ENCODE results near the gene MS4A15.
"Not testable (repeated sequence)": the region's sequence is repeated elsewhere in the genome, so short reads cannot be mapped to it uniquely, and the experiment has no call there.

DNA sequence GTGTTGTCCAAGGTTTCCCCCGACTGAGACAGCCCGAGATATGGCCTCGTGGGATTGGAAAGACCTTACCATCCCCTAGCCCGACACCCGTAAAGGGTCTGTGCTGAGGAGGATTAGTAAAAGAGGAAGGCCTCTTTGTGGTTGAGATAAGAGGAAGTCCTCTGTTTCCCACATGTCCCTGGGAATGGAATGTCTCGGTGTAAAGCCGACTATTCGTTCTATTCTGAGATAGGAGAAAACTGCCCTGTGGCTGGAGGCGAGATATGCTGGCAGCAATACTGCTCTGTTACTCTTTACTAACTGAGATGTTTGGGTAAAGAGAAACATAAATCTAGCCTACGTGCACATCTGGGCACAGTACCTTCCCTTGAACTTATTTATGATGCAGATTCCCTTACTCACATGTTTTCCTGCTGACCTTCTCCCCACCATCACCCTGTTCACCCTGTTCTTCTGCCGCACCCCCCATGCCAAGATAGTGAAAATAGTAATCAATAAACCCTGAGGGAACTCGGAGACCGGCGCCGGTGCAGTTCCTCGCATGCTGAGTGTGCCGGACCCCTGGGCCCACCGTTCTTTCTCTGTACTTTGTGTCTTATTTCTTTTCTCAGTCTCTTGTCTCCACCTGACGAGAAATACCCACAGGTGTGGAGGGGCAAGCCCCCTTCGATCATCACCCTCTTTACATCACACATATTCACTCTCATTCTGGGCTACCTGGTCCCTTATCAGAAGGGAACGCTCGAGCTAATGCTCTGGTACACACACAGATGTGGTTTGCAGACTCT, 3.0 kb downstream of the MS4A15 start:
- TF ChIP-seq, protein P1, sequence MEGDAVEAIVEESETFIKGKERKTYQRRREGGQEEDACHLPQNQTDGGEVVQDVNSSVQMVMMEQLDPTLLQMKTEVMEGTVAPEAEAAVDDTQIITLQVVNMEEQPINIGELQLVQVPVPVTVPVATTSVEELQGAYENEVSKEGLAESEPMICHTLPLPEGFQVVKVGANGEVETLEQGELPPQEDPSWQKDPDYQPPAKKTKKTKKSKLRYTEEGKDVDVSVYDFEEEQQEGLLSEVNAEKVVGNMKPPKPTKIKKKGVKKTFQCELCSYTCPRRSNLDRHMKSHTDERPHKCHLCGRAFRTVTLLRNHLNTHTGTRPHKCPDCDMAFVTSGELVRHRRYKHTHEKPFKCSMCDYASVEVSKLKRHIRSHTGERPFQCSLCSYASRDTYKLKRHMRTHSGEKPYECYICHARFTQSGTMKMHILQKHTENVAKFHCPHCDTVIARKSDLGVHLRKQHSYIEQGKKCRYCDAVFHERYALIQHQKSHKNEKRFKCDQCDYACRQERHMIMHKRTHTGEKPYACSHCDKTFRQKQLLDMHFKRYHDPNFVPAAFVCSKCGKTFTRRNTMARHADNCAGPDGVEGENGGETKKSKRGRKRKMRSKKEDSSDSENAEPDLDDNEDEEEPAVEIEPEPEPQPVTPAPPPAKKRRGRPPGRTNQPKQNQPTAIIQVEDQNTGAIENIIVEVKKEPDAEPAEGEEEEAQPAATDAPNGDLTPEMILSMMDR (IDR thresholded peaks at IDR 0.05): not testable (repeated sequence)
- not testable (repeated sequence) for TF ChIP-seq EP300 (IDR thresholded peaks at IDR 0.05)

Measured in ovary (tissue), 3 donors.